Upper lobe of right lung (tissue), 1 donor: ENCODE measurements around the gene SVIL. TPM values are rescaled to one million over a fixed set of nuclear protein-coding genes. Genes with fewer than 3 reads are reported as not detected.
"Not testable (repeated sequence)": the region's sequence is repeated elsewhere in the genome, so short reads cannot be mapped to it uniquely, and the experiment has no call there.

Experiments
- ATAC-seq: fragments of 200-7000 bp; cut with Tn5 transposase; one replicate; pipeline ENCODE4 v1.9.1; 2020; ENCODE audit warnings: mild to moderate bottlenecking, moderate library complexity
- DNase-seq: peaks from one replicate; pipeline ENCODE4 v3.0.0-alpha.2; 2020
- H3K27ac ChIP-seq: fragments of 200-600 bp; one replicate; pipeline ENCODE4 v1.8.0; 2022
- H3K27me3 ChIP-seq: fragments of 200-600 bp; one replicate; pipeline ENCODE4 v1.8.0; 2022; ENCODE audit warnings: mild to moderate bottlenecking
- H3K36me3 ChIP-seq: fragments of 200-600 bp; one replicate; pipeline ENCODE4 v1.8.0; 2022
- H3K4me1 ChIP-seq: fragments of 200-600 bp; one replicate; pipeline ENCODE4 v1.8.0; 2022
- H3K4me3 ChIP-seq: fragments of 200-600 bp; one replicate; pipeline ENCODE4 v1.8.0; 2022; ENCODE audit warnings: mild to moderate bottlenecking
- H3K9me3 ChIP-seq: fragments of 200-600 bp; one replicate; pipeline ENCODE4 v1.8.0; 2022
- CTCF ChIP-seq: fragments of 200-600 bp; IDR thresholded peaks from one replicate; pipeline ENCODE4 v1.8.0; 2022; ENCODE audit warnings: antibody characterized with exemption
- intact Hi-C: fragments of 100-400 bp; cut with DNase I; formaldehyde crosslinking; loops from one replicate; pipeline ENCODE4 v1.11.0; 2022
- total RNA-seq: library from RNA; stranded (reverse); fragmentation: NEBNext Ultra II Directional; extraction: Animal tissue kit (Norgen Biotek cat#: 25700); gene quantifications from one replicate; pipeline ENCODE4 v1.2.1, GENCODE V29; 2021
- donor health status: DM: no; HTN: yes; CAD: no; lungs with severe emphysema.

SVIL gene
- total RNA-seq, 1 donor from 2014 or later = 106 TPM

- Histone ChIP-seq H3K27me3 (no peaks in the 10 kb centered on the region), H3K4me1 (no peaks in the 10 kb centered on the region), H3K9me3 (no peaks in the 10 kb centered on the region), H3K27ac (no peak overlapping the region), H3K4me3 (no peak overlapping the region), H3K36me3 (no peaks in the 10 kb centered on the region)
- TF ChIP-seq CTCF = no peak
- ATAC-seq = peak; percentile 16
- intact Hi-C loops = no loop called here
- no peak for DNase-seq
Measured at GRCh38 chr10:29608476-29609301, 26.1 kb downstream of the SVIL start.

- no peaks in the 10 kb centered on the region for H3K27me3 ChIP-seq
- H3K9me3 ChIP-seq = no peaks in the 10 kb centered on the region
- no peaks in the 10 kb centered on the region for H3K4me1 ChIP-seq
- DNase-seq (no peak), ATAC-seq (peak; percentile 34)
- no peak for TF ChIP-seq CTCF
- H3K36me3 ChIP-seq = no peaks in the 10 kb centered on the region
- H3K27ac ChIP-seq = no peak overlapping the region
- H3K4me3 ChIP-seq = no peak overlapping the region
- intact Hi-C loops = no loop called here
Measured at GRCh38 chr10:29608062-29608461, 26.7 kb downstream of the SVIL start.

GRCh38 chr10:29607576-29607975 lies 27.2 kb downstream of the SVIL start:
- H3K4me1 ChIP-seq = no peaks in the 10 kb centered on the region
- no peak for TF ChIP-seq CTCF
- H3K4me3 ChIP-seq = no peak overlapping the region
- DNase-seq = no peak
- H3K9me3 ChIP-seq = no peaks in the 10 kb centered on the region
- intact Hi-C loops = no loop called here
- H3K36me3 ChIP-seq = no peaks in the 10 kb centered on the region
- ATAC-seq = no peak
- no peak overlapping the region for H3K27ac ChIP-seq
- H3K27me3 ChIP-seq = no peaks in the 10 kb centered on the region

- H3K9me3 ChIP-seq, ATAC-seq, H3K4me3 ChIP-seq, H3K4me1 ChIP-seq, intact Hi-C loops, H3K27me3 ChIP-seq, H3K27ac ChIP-seq, DNase-seq, H3K36me3 ChIP-seq: not testable (repeated sequence)
Measured at GRCh38 chr10:29606693-29607092, 28.1 kb downstream of the SVIL start.

GRCh38 chr10:29604291-29604825 lies 30.4 kb downstream of the SVIL start:
- no peaks in the 10 kb centered on the region for H3K4me1 ChIP-seq
- ATAC-seq = no peak
- H3K27ac ChIP-seq = no peak overlapping the region
- H3K27me3 ChIP-seq = no peaks in the 10 kb centered on the region
- no peak overlapping the region for H3K4me3 ChIP-seq
- intact Hi-C loops = no loop called here
- no peak for TF ChIP-seq CTCF
- no peaks in the 10 kb centered on the region for H3K9me3 ChIP-seq
- no peak for DNase-seq
- no peaks in the 10 kb centered on the region for H3K36me3 ChIP-seq

- Histone ChIP-seq H3K4me3 (no peak overlapping the region), H3K27me3 (no peaks in the 10 kb centered on the region), H3K36me3 (no peaks in the 10 kb centered on the region), H3K27ac (no peak overlapping the region), H3K4me1 (no peaks in the 10 kb centered on the region), H3K9me3 (no peaks in the 10 kb centered on the region)
- ATAC-seq = no peak
- DNase-seq = no peak
- TF ChIP-seq CTCF = no peak
- intact Hi-C loops = no loop called here
Measured at GRCh38 chr10:29603223-29603896, 31.4 kb downstream of the SVIL start.
